NCI-H146 (cell line): ENCODE measurements around the gene NALCN.

ENCODE experiments used
- DNase-seq: peaks from one replicate; lab custom pipeline; 2025; lab: John Stamatoyannopoulos, UW

Gene NALCN

DNA sequence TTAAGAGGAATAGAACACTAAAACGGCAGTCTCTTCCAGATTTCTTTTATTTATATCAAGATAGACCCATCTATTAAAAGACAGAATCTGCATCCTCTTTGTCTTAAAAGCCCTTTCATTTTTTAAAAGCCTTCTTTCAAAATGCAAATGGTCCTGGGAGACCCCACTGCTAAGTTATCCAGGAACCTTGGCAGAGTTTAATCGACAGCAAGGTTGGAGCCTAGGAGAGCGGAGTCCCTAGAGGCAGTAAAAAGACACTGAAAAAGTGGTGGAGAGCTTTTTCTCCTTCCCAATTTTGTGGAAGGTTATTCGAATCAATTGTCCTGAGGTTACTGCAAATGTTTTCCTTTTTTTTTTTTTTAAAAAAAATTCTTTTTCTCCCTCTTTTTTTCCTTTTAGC is 294.7 kb downstream of the NALCN start:
- no peak for DNase-seq

DNA sequence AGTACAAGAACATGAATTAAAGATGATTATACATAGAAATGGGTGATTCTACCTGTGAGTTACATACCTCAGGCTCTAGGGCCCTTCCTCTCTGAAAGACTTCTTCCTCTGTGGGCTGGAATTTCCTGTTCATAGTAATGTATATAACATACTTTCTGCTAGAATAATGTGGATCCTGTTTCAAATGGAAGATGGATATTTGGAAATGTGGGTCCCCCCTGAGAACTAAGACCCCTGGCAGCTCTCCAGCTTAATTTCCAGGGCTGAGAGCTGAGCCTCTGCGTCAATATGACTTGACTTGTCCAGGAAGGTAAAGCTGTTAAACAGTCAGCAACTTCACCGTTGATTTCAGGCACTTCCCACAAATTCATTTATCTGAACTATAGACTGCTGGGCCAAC is 296.3 kb downstream of the NALCN start:
- no peak for DNase-seq

DNA sequence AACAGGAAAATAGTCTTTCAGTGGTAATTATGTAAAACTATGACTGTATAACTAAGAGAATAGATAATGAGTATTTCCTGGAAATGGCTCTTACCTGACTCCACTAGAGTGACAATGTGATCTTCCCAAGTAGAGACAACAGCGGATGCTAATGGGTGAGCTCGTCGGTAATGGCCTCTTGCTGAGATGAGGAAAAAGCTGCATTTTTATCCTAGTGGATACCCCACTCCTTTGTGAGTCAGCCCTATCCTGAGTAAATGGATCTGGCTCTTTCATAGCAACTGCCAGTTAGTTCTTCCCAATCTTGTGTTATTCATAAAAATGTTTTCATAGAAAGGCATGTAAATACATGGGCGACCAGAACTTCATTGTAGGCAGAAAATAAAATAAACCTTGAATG is 299.5 kb downstream of the NALCN start:
- no peak for DNase-seq

DNA sequence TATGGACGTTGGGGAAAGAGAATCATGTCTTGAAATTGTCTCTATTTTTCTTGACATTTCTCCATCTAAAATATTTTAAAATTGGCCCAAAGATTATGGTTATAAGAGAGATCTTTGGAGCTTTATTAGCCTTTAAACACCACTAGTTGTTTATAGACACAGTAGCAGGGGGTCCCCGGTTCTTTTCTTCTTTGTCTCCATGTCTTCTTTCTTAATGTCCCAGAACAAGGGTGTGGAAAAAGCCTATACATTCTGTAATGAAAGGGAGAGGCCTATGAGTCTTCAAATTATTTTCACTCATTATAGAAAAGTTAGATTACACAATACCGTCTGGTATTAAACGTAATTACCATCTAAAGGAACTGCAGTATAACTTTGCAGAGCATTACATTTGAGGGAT is 300.0 kb downstream of the NALCN start:
- DNase-seq = no peak

DNA sequence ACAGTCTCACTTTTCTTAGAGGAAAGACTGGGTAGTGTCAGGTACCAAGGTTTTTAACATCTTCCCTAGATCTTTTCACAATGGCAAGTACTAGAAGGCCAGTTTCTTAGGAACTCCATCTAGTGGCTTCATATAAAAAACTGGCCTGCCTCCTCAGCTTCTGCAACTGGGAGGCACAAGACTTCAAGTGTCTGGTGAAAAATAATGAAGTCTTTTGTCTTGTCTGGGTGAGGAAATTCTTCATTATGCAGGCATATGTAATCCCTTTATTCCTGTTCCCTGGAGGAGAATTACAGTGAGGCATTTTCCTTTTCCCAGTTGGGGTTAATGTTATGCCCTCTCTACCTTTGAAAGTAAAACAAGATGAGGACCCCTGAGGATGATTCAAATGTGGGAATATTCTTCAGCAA is 300.5 kb downstream of the NALCN start:
- DNase-seq = no peak

DNA sequence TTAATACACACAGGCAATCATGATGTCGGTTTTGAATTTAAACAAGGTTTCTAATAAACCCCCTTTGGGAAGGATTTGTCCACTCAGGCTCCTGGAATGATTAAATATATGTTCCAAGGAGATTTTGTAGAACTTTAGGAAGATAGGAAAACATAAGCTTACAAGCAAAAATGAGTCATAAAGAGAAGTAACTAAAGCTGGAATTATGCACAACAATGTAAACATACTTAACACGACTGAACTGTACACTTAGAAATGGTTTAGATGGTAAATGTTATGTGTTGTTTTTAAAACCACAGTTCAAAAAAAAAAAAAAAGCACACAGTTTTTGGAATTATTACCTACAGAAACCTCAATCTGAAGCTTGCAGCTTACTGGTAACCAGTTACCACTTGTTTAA is 304.4 kb downstream of the NALCN start:
- no peak for DNase-seq

DNA sequence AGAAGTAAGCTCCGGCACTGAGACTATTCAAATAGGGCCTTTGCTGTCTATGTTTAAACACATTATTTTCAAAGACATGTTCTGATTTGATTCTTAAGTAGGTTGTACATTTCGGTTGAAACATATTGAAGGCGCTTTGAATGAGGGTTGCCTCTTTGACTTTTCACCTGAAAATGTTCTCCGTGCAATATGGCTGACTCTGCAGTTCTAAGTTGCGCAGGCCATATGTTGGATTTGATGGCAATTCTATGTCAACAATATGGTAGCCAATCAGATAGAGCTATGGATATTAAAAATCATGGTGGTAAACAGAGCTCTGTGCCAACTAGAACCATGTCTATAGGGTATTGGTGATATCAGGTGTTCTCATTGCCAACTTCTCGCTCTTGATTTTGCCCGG is 307.3 kb downstream of the NALCN start:
- DNase-seq = no peak

DNA sequence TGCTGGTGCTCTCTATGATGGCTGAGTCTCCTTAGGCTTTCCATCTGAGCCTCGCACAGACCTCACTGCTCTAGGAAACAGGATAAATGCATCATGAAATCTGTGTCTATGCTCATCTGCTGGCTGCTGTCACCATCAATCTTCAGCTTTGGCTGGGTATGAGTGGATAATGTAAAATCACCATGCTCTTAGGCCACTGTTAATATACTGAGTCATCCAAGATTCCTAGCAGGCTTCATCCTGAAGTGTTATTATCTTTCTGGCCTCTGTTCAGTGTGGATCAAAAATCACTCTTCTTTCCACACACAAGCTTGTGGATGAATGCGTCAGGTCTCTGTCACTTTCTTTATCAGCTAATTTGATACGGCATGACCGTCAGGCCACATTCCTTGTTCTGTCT is 317.4 kb downstream of the NALCN start:
- no peak for DNase-seq

DNA sequence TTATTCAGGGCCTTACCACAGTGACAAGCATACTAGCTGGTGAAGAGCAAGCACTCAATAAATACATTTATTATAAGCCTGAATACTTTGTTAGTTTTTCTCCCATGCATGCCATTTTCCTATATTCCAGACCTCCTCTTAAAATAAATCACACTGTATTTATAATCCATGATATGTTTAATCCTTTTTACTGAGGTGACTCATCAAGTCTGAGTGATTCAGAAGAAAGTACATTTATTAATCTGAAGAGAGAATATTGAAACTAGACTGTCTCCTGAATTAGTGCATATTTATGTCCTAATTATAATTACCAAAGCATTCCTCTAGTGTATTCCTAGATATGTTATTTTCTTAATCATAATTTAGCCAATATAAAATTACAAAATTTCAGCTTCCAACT is 323.3 kb downstream of the NALCN start:
- no peak for DNase-seq

DNA sequence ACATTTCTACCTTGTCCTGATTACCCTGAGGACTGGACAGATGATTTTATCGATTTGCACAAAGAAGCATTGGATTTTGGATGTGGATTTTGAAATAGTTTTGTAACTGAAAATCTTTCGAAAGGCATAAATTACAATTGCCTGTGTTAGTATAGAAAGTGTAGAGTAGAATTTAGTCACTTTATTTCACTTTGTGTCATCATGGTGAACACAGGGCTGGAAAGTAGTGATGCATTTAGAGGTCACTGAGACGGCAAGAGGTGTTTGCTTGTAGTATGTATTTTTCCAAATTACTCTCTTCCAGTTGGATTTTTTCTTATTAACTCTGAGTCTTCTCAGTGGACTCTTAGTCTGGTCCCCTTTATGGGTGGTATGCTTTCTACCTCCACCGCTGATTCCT is 326.0 kb downstream of the NALCN start:
- DNase-seq = no peak

DNA sequence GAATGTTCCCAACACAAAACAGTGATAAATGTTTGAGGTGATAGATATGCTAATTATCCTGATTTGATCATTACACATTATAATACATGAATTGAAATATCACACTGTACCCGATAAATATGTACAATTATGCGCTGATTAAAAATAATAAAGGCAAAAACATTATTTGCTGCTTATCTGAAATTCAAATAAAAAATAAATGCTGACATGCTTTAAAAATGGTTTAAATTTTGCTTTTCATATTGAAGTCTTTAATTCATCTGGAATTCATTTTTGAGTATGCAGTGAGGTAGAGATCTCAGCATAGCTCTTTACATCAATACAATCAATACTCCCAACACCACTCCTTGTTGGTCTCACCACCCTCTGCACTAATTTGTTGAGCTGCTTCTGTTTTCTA is 330.8 kb downstream of the NALCN start:
- no peak for DNase-seq

DNA sequence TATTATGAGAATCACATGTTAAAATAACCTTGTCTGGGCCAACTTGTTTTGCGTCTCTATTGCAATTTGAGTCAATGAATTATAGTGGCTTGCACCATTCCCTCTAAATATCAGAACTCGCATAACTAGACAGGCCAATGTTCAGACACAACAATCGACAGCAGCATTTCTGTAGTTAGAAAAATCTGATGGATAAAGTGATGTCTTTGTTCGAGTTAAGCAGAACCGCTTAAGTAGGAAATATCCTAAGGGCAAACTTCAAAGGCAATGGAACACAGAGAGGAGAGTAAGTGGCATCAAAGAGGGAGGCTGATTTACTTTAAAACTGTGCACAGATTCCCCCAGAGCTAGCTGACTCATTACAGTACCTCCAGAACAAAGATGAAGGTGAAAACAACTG is 333.9 kb downstream of the NALCN start:
- no peak for DNase-seq

DNA sequence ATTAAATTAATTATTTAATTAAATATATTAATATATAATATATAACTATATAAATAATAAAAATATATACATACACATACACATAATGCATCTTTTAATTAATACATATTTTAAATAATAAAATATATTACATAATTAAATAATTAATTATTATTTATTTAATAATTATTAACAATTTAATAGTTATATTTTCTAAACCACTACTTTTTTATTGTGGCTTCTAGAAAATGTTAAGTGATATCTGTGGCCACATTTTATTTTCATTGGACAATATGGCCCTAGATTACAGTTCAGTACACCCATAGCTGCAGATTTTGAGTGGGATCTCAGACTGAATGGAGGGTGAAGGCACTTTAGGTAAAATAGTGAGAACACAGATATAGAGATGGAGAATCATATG is 335.7 kb downstream of the NALCN start:
- no peak for DNase-seq

DNA sequence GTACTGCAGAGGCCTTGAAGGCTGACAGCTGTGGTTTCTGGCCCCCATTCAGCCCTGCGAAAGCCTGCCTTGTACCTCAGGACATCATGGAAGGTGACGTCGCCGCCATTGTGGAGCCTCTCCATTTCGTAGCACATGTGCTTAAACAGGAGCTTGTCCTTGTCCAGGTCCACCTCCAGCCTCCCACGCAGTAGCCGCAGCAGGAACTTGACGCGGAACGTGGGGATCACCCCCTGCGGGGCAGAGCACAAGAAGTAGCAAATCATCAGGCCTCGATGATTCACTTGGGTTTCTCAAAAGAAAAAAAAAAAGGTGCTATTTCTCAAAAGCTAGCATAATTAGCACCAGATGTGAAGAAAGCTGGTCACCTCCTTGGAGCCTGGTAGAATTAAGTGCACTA is 351.0 kb downstream of the NALCN start:
- DNase-seq = no peak

DNA sequence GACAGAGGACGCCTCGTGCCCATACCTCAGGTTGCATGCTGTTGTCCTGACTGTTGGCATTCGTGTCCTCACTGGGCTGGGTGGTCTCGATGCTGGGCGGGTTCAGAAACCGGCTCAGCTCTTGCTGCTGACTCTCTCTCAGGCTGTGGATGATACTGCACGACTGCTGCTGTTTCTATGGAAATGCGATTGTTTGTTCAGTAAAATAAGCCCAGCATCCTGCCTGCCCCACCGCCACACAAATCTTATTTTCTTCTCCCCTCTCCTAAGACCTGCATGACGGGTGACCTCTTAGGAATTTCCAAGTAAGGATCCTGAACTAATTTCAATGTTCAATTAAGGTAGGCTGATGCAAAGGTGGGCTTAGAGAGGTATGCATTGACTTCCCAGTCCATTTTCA is 356.5 kb downstream of the NALCN start:
- DNase-seq = no peak

DNA sequence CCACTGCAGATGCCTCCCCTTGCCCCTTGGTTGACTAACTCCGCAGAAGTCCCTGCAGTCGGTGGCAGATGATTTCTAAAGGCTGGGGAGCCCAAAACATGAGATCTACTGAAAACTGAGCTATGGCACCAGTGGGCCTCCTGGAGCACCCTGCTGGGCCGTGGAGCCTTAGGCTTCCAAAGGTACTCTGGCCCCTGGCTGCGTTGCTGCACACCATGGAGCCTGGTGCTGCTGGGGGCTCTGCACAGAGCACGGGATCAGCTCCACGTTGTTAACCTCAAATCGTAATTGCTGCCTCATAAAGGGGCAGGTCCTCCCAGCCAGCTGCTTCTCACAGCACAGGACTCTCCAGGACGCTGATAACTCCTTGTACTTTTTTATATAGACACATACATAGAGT is 357.5 kb downstream of the NALCN start:
- no peak for DNase-seq

DNA sequence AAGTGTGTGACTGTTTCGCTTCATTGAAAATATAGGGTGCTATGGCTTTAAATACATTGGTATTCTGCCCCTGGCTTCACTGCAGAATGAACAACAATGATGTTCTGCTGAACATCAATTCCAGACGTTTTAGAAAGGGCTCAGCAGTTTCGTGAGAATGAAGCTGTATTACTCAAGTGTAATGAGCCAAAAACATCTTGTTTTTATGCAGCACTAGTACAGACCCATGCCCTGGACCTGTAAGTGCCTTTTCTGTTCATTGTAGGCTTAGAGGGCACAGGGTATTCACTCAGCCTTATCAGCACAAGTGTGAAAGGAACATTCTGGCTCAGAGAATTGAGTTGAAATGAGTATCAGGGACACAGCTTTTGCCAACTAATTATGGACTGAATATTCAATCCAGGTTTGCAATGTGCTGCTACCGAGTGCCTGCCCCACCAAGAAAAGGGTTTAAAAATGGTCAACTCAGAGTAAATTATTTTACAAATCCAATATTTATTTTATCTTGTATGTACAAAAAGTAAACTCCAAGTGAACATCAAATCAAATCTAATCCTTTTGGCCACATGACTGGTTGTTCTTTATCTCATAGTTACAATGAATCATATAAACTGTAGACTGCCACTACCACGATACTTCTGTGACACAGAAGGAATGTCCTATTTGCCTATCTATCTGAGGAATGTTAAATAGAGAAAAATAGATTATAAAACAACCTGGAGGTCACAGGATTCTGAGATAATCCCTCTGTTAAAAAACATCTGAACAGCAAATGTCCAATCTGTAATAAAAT is 362.8 kb downstream of the NALCN start:
- DNase-seq = no peak

DNA sequence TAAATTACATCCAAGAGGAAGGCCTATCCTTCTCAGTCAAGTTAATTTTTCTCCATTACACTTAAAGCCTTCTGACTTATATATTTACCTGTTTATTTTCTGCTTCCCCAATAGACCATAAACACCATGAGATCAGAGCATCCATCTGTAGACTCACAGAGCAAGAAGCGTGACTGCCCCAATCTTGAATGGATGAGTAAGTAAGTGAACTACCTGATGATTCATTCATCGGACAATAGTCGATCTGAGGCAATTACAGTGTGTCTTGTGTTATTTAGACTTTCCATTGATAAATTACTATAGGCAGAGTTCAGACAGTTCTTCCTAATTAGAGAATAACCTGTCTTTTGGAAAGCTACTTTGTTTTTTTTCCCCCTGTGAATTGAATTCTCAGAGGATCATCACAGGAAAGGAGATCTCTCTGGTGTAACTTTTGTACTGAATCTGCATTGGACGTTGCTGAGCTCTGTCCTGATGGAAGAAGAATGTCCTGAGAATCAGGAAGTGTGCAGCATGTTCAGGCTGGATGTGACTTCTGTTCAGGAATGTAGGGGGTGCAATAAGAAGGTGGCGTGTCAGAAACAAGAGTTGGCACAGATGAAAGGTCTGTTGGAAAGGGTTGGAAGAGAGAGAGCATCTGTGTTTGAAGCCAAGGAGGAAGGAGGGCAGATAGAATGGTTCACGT is 367.0 kb downstream of the NALCN start:
- no peak for DNase-seq

DNA sequence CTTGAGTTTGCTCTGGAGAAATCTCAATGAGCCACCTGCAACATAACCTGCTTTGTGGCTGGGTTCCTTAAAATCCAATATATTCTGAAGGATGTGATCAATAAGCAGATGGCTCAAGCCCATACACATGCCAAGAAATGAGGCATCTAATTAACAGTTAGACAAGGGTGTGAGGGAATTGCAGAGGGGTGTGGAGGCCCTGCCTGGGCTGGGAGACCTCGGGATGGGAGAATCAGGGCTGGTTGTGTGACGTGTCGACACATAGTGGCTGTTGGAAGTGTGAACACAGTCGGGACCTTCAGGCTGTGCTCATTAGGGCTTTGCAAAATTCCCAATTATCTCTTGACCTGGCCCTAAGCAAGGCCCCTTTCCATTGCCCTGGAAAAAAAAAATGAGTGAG is 379.8 kb downstream of the NALCN start:
- DNase-seq = no peak

DNA sequence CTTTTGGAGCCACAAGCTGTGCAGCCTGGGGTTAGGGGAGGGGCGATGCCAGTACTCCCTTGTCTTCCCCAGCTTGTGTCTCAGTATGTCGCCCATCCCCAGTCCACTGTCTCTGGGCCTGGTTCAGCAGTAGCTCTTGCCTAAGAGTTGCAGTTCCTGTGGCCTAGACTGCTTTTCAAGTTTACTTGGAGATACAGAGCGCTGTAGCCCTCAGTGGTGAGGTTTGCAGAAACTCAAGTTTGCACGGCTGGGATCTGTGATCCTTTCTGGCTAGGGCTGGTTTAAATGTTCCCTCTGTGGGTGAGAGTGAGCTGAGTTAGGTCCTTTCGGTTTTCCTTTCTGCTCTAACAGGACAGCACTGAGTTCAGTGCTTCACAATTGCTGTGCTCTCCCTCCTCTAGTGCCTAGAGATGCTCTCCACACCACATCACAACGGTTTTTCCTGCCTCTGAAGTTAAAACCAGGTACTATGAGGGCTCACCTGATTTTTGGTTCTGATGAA is 381.1 kb downstream of the NALCN start:
- no peak for DNase-seq

DNA sequence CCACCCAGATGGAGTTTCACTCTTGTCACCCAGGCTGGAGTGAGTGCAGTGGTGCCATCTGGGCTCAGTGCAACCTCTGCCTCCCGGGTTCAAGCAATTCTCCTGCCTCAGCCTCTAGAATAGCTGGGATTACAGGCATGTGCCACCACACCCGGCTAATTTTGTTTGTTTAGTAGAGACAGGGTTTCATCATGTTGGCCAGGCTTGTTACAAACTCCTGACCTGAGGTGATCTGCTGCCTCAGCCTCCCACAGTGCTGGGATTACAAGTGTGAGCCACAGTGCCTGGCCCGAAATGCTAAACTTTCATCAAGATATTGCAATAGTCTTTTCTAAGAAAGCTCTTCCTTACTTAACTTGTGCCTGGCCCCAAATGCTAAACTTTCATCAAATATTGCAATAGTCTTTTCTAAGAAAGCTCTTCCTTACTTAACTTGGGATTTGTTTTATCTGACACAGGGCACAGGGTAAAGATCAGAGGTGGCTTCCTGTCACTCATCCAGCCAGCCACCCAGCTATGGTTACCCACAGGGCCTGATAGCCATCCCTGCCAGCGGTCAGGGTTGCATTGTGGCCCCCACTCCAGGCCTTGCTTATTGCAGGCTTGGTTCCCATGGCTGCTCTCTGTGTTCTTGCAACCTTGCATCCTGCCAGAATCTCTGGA is 389.4 kb downstream of the NALCN start:
- DNase-seq = no peak

DNA sequence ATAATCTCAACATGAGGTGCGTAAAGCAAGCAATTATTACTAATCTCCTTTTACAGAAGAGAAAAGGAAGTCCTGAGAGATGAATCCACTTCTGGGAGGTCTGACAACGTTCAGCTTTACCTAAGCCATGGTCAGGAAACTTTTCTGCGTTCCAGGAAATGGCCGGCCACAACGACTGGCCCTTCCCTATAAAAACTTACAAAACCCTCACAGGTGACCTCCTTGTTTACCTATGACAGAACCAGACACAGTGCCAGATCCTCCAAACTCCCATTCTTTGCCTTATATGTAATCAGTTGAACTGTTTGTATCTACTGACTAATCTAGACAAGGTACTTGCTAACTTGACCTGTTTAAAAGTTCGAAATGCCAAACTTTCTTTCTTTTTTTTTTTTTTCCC is 390.0 kb downstream of the NALCN start:
- no peak for DNase-seq

DNA sequence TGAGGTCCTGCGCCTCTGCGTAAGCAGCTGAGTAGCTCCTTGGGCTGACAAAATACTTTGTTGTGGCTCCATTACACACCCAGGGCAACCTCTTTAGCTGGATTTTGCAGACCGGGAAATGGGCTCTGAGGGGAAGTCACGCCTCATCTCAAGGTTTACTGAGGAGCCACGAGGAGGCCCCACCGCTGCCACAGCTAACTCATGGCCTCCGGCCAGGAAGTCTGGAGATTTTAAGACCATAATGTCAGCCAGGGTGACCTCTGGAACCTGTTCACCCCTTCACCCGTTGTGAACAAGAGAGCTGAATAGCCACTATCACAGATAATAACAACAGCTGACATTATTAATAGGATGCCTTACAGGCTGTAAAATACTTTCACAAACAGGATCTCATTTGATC is 390.4 kb downstream of the NALCN start:
- peak; percentile 59 for DNase-seq
